Endothelial cell (in vitro differentiated cells): Measurements from ENCODE around the gene TSHZ2. TPM values are rescaled to one million over a fixed set of nuclear protein-coding genes. Genes with fewer than 3 reads are reported as not detected.

Source experiments
- DNase-seq: peaks from one replicate; pipeline ENCODE4 v3.0.0; 2021; ENCODE audit warnings: low spot score
- H3K27ac Mint-ChIP-seq: one replicate; pipeline ENCODE4 v1.8.0; 2021; ENCODE audit warnings: mixed read lengths, inconsistent platforms; ENCODE audit not compliant: unreplicated experiment
- H3K27me3 Mint-ChIP-seq: one replicate; pipeline ENCODE4 v1.8.0; 2021; ENCODE audit warnings: mild to moderate bottlenecking, moderate library complexity, mixed read lengths, inconsistent platforms; ENCODE audit not compliant: unreplicated experiment
- H3K36me3 Mint-ChIP-seq: one replicate; pipeline ENCODE4 v1.8.0; 2021; ENCODE audit warnings: mild to moderate bottlenecking, low read depth, mixed read lengths, inconsistent platforms; ENCODE audit not compliant: unreplicated experiment
- H3K4me1 Mint-ChIP-seq: one replicate; pipeline ENCODE4 v1.8.0; 2021; ENCODE audit warnings: mild to moderate bottlenecking, mixed read lengths, inconsistent platforms; ENCODE audit not compliant: unreplicated experiment
- H3K4me3 Mint-ChIP-seq: one replicate; pipeline ENCODE4 v1.8.0; 2021; ENCODE audit warnings: mild to moderate bottlenecking, mixed read lengths, inconsistent platforms; ENCODE audit not compliant: unreplicated experiment
- H3K9me3 Mint-ChIP-seq: one replicate; pipeline ENCODE4 v1.8.0; 2021; ENCODE audit warnings: mixed read lengths, inconsistent platforms; ENCODE audit not compliant: unreplicated experiment
- CTCF ChIP-seq: fragments of 200-600 bp; sonication (generic); IDR thresholded peaks from one replicate; pipeline ENCODE4 v1.5.0; 2021; ENCODE audit warnings: antibody characterized with exemption; ENCODE audit not compliant: unreplicated experiment
- total RNA-seq: library from RNA; stranded (reverse); fragmentation: NEBNext Ultra II Directional; extraction: Animal tissue kit (Norgen Biotek cat#: 25700); gene quantifications from one replicate; pipeline ENCODE4 v1.2.1, GENCODE V29; 2021; ENCODE audit not compliant: unreplicated experiment

Gene TSHZ2
- total RNA-seq, 1 donor from 2014 or later, result 2.3 TPM

- no peak for DNase-seq
- no peaks in the 10 kb centered on the region for H3K4me1 Mint-ChIP-seq
- H3K27ac Mint-ChIP-seq, result no peak overlapping the region
- no peaks in the 10 kb centered on the region for H3K36me3 Mint-ChIP-seq
- H3K4me3 Mint-ChIP-seq, result no peak overlapping the region
- no peaks in the 10 kb centered on the region for H3K27me3 Mint-ChIP-seq
- no peaks in the 10 kb centered on the region for H3K9me3 Mint-ChIP-seq
- TF ChIP-seq CTCF, result no peak
Measured at GRCh38 chr20:53395188-53395923, 423.2 kb downstream of the TSHZ2 start.

- Mint-ChIP-seq H3K27ac (no peak overlapping the region), H3K4me3 (no peak overlapping the region)
Measured at GRCh38 chr20:53399083-53399482, 426.9 kb downstream of the TSHZ2 start.

GRCh38 chr20:53399592-53400335 is 427.6 kb downstream of the TSHZ2 start:
- no peak for TF ChIP-seq CTCF
- DNase-seq, result no peak
- H3K9me3 Mint-ChIP-seq, result no peaks in the 10 kb centered on the region
- no peaks in the 10 kb centered on the region for H3K36me3 Mint-ChIP-seq
- no peaks in the 10 kb centered on the region for H3K4me1 Mint-ChIP-seq
- no peak overlapping the region for H3K27ac Mint-ChIP-seq
- no peak overlapping the region for H3K4me3 Mint-ChIP-seq
- H3K27me3 Mint-ChIP-seq, result peaks cover 1% of the 10 kb centered on the region

More at GRCh38 chr20:53399083-53399482, 426.9 kb downstream of the TSHZ2 start:
- Mint-ChIP-seq H3K27me3 (peaks cover 1% of the 10 kb centered on the region), H3K9me3 (no peaks in the 10 kb centered on the region), H3K4me1 (no peaks in the 10 kb centered on the region), H3K36me3 (no peaks in the 10 kb centered on the region)
- no peak for TF ChIP-seq CTCF
- no peak for DNase-seq

GRCh38 chr20:53402233-53403005 is 430.3 kb downstream of the TSHZ2 start:
- Mint-ChIP-seq H3K4me1 (no peaks in the 10 kb centered on the region), H3K9me3 (no peaks in the 10 kb centered on the region), H3K36me3 (no peaks in the 10 kb centered on the region), H3K4me3 (no peak overlapping the region), H3K27me3 (peaks cover 1% of the 10 kb centered on the region), H3K27ac (no peak overlapping the region)
- TF ChIP-seq CTCF, result no peak
- DNase-seq, result no peak
